ENCODE results near the gene ADAM22.

- TF ChIP-seq CTCF (conservative IDR thresholded peaks at IDR 0.05) (no peak), EZH2 (IDR thresholded peaks at IDR 0.05; ENCODE audit: low read depth) (no peak)
Observed at GRCh38 chr7:87933605-87933952, 472 bp upstream of the ADAM22 start.
